ENCODE measurements around the gene LRRC75B. TPM values are rescaled to one million over a fixed set of nuclear protein-coding genes. Genes with fewer than 3 reads are reported as not detected.

The LRRC75B gene
- total RNA-seq, 1 experiment from 2014 or later, result 18.1 TPM

DNA sequence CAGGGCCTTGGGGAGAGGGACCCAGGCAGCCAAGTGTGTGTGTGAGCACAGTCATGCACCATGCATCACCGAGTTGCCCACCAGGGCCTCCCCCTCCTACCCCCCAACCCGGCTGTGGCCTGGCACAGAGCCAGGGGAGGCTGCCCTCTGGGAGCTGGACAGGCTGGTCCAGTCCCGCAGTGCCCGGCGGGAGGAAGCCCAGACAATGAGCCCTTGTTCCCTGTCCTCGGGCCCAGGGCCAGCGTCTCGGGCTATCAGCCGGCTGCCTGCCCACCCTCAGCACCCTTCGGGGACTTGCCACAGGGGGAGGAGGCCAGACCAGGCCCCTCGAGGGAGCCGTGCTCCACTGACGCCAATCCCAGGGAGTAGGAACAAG, 4.5 kb downstream of the LRRC75B start:
- WGBS (ENCODE audit: extremely low coverage, insufficient read length, low lambda C conversion rate), result no CpG with 5 or more reads among the region's 13 CpGs
- H3K27ac Mint-ChIP-seq, result no peak overlapping the region
- Histone ChIP-seq H4K5ac (ENCODE audit: insufficient read length, low read depth, low read length) (no peak overlapping the region), H4K8ac (replicated peaks; ENCODE audit: insufficient read length, low read depth, low read length) (no peak overlapping the region), H3K27me3 (ENCODE audit: insufficient read depth, low read length) (no peaks in the 10 kb centered on the region), H3K56ac (ENCODE audit: insufficient read length, low read depth, low read length) (no peak overlapping the region), H3T11ph (ENCODE audit: low read length) (no peak overlapping the region), H3K79me1 (ENCODE audit: insufficient read depth, low read depth, low read length, poor library complexity, severe bottlenecking) (no peaks in the 10 kb centered on the region), H4K91ac (ENCODE audit: insufficient read length, low read depth, low read length) (no peak overlapping the region), H2BK12ac (ENCODE audit: insufficient read length, low read depth, low read length) (no peak overlapping the region), H3K4me1 (ENCODE audit: insufficient read depth, low read length) (no peaks in the 10 kb centered on the region), H4K20me1 (ENCODE audit: control insufficient read depth, insufficient read depth, insufficient read length) (no peaks in the 10 kb centered on the region), H3K9ac (ENCODE audit: extremely low read depth, insufficient read length, low read length) (no peak overlapping the region), H2AFZ (ENCODE audit: low read length) (no peak overlapping the region), H3K23me2 (ENCODE audit: insufficient read length, low read depth, low read length, poor library complexity, severe bottlenecking) (no peaks in the 10 kb centered on the region), H2BK120ac (ENCODE audit: low read depth, low read length, poor library complexity, severe bottlenecking) (no peak overlapping the region), H2AK5ac (ENCODE audit: insufficient read length, low read length) (no peak overlapping the region), H3K79me2 (ENCODE audit: insufficient read depth, low read length) (no peaks in the 10 kb centered on the region), H2BK5ac (ENCODE audit: insufficient read length, low read length) (no peak overlapping the region), H3K9me3 (ENCODE audit: control insufficient read depth, low read depth, low read length) (no peaks in the 10 kb centered on the region), H3K4ac (ENCODE audit: low read depth, low read length) (no peak overlapping the region), H3K4me2 (ENCODE audit: insufficient read depth, insufficient read length, low read length) (no peak overlapping the region), H3K14ac (ENCODE audit: insufficient read depth, low read length) (no peak overlapping the region), H2BK20ac (ENCODE audit: low read depth, low read length, poor library complexity, severe bottlenecking) (no peak overlapping the region), H3K27ac (ENCODE audit: insufficient read length, low read depth, low read length) (no peak overlapping the region), H2BK15ac (ENCODE audit: low read depth, low read length) (no peak overlapping the region), H3K23ac (ENCODE audit: insufficient read length, low read depth, low read length) (no peak overlapping the region), H3K18ac (ENCODE audit: insufficient read length, low read depth, low read length) (no peak overlapping the region)
- TF ChIP-seq, protein P1, sequence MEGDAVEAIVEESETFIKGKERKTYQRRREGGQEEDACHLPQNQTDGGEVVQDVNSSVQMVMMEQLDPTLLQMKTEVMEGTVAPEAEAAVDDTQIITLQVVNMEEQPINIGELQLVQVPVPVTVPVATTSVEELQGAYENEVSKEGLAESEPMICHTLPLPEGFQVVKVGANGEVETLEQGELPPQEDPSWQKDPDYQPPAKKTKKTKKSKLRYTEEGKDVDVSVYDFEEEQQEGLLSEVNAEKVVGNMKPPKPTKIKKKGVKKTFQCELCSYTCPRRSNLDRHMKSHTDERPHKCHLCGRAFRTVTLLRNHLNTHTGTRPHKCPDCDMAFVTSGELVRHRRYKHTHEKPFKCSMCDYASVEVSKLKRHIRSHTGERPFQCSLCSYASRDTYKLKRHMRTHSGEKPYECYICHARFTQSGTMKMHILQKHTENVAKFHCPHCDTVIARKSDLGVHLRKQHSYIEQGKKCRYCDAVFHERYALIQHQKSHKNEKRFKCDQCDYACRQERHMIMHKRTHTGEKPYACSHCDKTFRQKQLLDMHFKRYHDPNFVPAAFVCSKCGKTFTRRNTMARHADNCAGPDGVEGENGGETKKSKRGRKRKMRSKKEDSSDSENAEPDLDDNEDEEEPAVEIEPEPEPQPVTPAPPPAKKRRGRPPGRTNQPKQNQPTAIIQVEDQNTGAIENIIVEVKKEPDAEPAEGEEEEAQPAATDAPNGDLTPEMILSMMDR (conservative IDR thresholded peaks at IDR 0.05), result no peak
- H3K27me3 Mint-ChIP-seq (ENCODE audit: low read depth), result no peaks in the 10 kb centered on the region; the same call in 1 of the 2 replicates
- no peak overlapping the region for H3K4me3 Mint-ChIP-seq
- peaks cover 5 to 10% of the 10 kb centered on the region in 2 experiments for H3K4me1 Mint-ChIP-seq
- peaks cover 0 to 8% (median 7%) of the 10 kb centered on the region in 3 experiments; a peak in 3 of 7 replicates for H3K36me3 Mint-ChIP-seq (ENCODE audit: insufficient read depth in 1 of 3, low read depth in 3 of 3)
- H3K9me3 Mint-ChIP-seq, result no peaks in the 10 kb centered on the region
- DNase-seq, result no peak

All from H9 (cell line).